ENCODE results near the gene PIK3C2A.

The PIK3C2A gene

GRCh38 chr11:17221968-17222367 lies 14.2 kb upstream of the PIK3C2A start:
- Histone ChIP-seq H3K4ac (ENCODE audit: low read depth, low read length) (no peak overlapping the region), H4K8ac (ENCODE audit: low read depth, low read length) (no peak overlapping the region), H4K12ac (ENCODE audit: low read depth, low read length) (no peak overlapping the region), H3K23ac (ENCODE audit: low read length) (no peak overlapping the region), H3K9me3 (ENCODE audit: insufficient read depth, low read depth, low read length) (no peaks in the 10 kb centered on the region), H3K36me3 (ENCODE audit: control insufficient read depth in 1 of 2, insufficient read depth in 2 of 2, low read length in 2 of 2) (no peaks in the 10 kb centered on the region), H3K4me3 (ENCODE audit: low read depth, low read length) (no peak overlapping the region), H3K4me2 (ENCODE audit: low read length) (no peak overlapping the region), H2BK120ac (ENCODE audit: insufficient read depth, low read length, poor library complexity) (no peak overlapping the region), H2AFZ (ENCODE audit: insufficient read depth, low read length, poor library complexity) (no peak overlapping the region), H2BK12ac (ENCODE audit: low read length) (no peak overlapping the region), H3K18ac (ENCODE audit: low read length) (no peak overlapping the region), H2BK5ac (ENCODE audit: low read depth, low read length, poor library complexity) (no peak overlapping the region), H3K9ac (ENCODE audit: low read length) (no peak overlapping the region), H3K27ac (ENCODE audit: low read depth, low read length) (no peak overlapping the region), H3K27me3 (ENCODE audit: insufficient read depth, low read length) (no peaks in the 10 kb centered on the region), H2AK5ac (ENCODE audit: low read length) (no peak overlapping the region), H3K79me1 (ENCODE audit: low read length) (no peaks in the 10 kb centered on the region), H4K91ac (ENCODE audit: low read depth, low read length) (no peak overlapping the region), H3K79me2 (ENCODE audit: control insufficient read depth, insufficient read depth, low read length, poor library complexity) (no peaks in the 10 kb centered on the region), H3K4me1 (ENCODE audit: control insufficient read depth in 1 of 2, insufficient read depth in 2 of 2, low read length in 2 of 2) (no peaks in the 10 kb centered on the region), H3K14ac (ENCODE audit: low read length) (no peak overlapping the region)
- no CpG with 5 or more reads among the region's 1 CpG for WGBS (ENCODE audit: extremely low coverage, insufficient coverage, insufficient read length)
- DNase-seq = peak; percentile 69 to 93

GRCh38 chr11:17219016-17219415 lies 11.2 kb upstream of the PIK3C2A start:
- Histone ChIP-seq H3K79me1 (ENCODE audit: low read length) (no peaks in the 10 kb centered on the region), H4K12ac (ENCODE audit: low read depth, low read length) (no peak overlapping the region), H3K36me3 (ENCODE audit: control insufficient read depth in 1 of 2, insufficient read depth in 2 of 2, low read length in 2 of 2) (no peaks in the 10 kb centered on the region), H3K79me2 (ENCODE audit: control insufficient read depth, insufficient read depth, low read length, poor library complexity) (no peaks in the 10 kb centered on the region), H3K9me3 (ENCODE audit: insufficient read depth, low read depth, low read length) (no peaks in the 10 kb centered on the region), H3K14ac (ENCODE audit: low read length) (no peak overlapping the region), H4K91ac (ENCODE audit: low read depth, low read length) (no peak overlapping the region), H4K8ac (ENCODE audit: low read depth, low read length) (no peak overlapping the region), H3K4me1 (ENCODE audit: control insufficient read depth in 1 of 2, insufficient read depth in 2 of 2, low read length in 2 of 2) (no peaks in the 10 kb centered on the region), H2BK120ac (ENCODE audit: insufficient read depth, low read length, poor library complexity) (no peak overlapping the region), H3K18ac (ENCODE audit: low read length) (no peak overlapping the region), H2BK12ac (ENCODE audit: low read length) (no peak overlapping the region), H2AFZ (ENCODE audit: insufficient read depth, low read length, poor library complexity) (no peak overlapping the region), H3K4me2 (ENCODE audit: low read length) (no peak overlapping the region), H3K27ac (ENCODE audit: low read depth, low read length) (no peak overlapping the region), H3K4ac (ENCODE audit: low read depth, low read length) (no peak overlapping the region), H2AK5ac (ENCODE audit: low read length) (no peak overlapping the region), H3K27me3 (ENCODE audit: insufficient read depth, low read length) (no peaks in the 10 kb centered on the region), H3K4me3 (ENCODE audit: low read depth, low read length) (no peak overlapping the region), H3K9ac (ENCODE audit: low read length) (no peak overlapping the region), H3K23ac (ENCODE audit: low read length) (no peak overlapping the region), H2BK5ac (ENCODE audit: low read depth, low read length, poor library complexity) (no peak overlapping the region)
- DNase-seq = peak; percentile 5 to 54
- WGBS (ENCODE audit: extremely low coverage, insufficient coverage, insufficient read length) = no CpG with 5 or more reads among the region's 2 CpGs

DNA sequence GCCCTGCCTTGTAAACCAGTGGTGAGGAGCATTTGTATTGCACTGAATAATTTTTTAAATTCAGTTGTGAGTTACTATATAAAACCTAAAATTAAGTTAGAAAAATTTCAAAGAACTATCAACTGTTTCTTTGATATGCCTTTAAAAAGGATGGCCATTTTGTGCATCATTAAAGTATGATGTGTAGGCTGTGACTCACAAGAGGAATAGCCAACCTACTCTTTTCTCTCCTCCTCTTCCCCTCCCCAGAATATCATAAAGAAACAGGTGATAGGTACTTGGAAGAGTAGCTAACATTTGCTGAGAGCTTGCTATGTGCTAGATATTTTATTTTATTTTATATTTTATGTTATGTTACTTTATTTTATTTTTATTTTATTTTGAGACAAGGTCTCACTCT lies 10.6 kb upstream of the PIK3C2A start:
- Histone ChIP-seq H3K4ac (ENCODE audit: low read depth, low read length) (no peak overlapping the region), H3K27me3 (ENCODE audit: insufficient read depth, low read length) (no peaks in the 10 kb centered on the region), H2AFZ (ENCODE audit: insufficient read depth, low read length, poor library complexity) (no peak overlapping the region), H3K4me2 (ENCODE audit: low read length) (no peak overlapping the region), H3K9me3 (ENCODE audit: insufficient read depth, low read depth, low read length) (no peaks in the 10 kb centered on the region), H3K23ac (ENCODE audit: low read length) (no peak overlapping the region), H3K27ac (ENCODE audit: low read depth, low read length) (no peak overlapping the region), H4K12ac (ENCODE audit: low read depth, low read length) (no peak overlapping the region), H3K4me3 (ENCODE audit: low read depth, low read length) (no peak overlapping the region), H2BK5ac (ENCODE audit: low read depth, low read length, poor library complexity) (no peak overlapping the region), H3K79me2 (ENCODE audit: control insufficient read depth, insufficient read depth, low read length, poor library complexity) (no peaks in the 10 kb centered on the region), H3K79me1 (ENCODE audit: low read length) (no peaks in the 10 kb centered on the region), H2AK5ac (ENCODE audit: low read length) (no peak overlapping the region), H4K8ac (ENCODE audit: low read depth, low read length) (no peak overlapping the region), H3K4me1 (ENCODE audit: control insufficient read depth in 1 of 2, insufficient read depth in 2 of 2, low read length in 2 of 2) (no peaks in the 10 kb centered on the region), H3K9ac (ENCODE audit: low read length) (no peak overlapping the region), H4K91ac (ENCODE audit: low read depth, low read length) (no peak overlapping the region), H2BK120ac (ENCODE audit: insufficient read depth, low read length, poor library complexity) (no peak overlapping the region), H2BK12ac (ENCODE audit: low read length) (no peak overlapping the region), H3K14ac (ENCODE audit: low read length) (no peak overlapping the region), H3K36me3 (ENCODE audit: control insufficient read depth in 1 of 2, insufficient read depth in 2 of 2, low read length in 2 of 2) (no peaks in the 10 kb centered on the region), H3K18ac (ENCODE audit: low read length) (no peak overlapping the region)
- DNase-seq = no peak

DNA sequence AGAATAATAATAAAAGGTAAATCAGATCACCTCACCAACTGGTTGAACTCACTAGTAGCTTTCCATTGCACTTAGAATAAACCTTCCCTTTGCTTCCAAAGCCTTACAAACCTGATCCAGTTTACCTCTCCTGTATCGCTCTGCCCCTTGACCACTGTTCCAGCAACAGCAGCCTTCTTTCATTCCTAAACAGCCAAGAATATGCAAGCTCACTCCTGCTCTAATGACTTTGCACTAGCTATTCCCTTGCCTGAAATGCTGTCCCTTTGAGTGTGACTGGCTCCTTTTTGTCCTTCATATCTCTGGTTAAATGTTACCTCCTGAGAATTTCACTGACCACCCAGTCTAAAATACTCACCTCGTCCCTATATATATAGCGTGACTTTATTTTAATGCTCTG lies 9.6 kb upstream of the PIK3C2A start:
- Histone ChIP-seq H2AK5ac (ENCODE audit: low read length) (no peak overlapping the region), H2BK5ac (ENCODE audit: low read depth, low read length, poor library complexity) (no peak overlapping the region), H4K12ac (ENCODE audit: low read depth, low read length) (no peak overlapping the region), H3K4me1 (ENCODE audit: control insufficient read depth in 1 of 2, insufficient read depth in 2 of 2, low read length in 2 of 2) (no peaks in the 10 kb centered on the region), H4K8ac (ENCODE audit: low read depth, low read length) (no peak overlapping the region), H3K79me2 (ENCODE audit: control insufficient read depth, insufficient read depth, low read length, poor library complexity) (no peaks in the 10 kb centered on the region), H3K18ac (ENCODE audit: low read length) (no peak overlapping the region), H3K4me3 (ENCODE audit: low read depth, low read length) (no peak overlapping the region), H3K27me3 (ENCODE audit: insufficient read depth, low read length) (no peaks in the 10 kb centered on the region), H3K23ac (ENCODE audit: low read length) (no peak overlapping the region), H3K27ac (ENCODE audit: low read depth, low read length) (no peak overlapping the region), H4K91ac (ENCODE audit: low read depth, low read length) (no peak overlapping the region), H3K4me2 (ENCODE audit: low read length) (no peak overlapping the region), H3K9me3 (ENCODE audit: insufficient read depth, low read depth, low read length) (no peaks in the 10 kb centered on the region), H3K79me1 (ENCODE audit: low read length) (no peaks in the 10 kb centered on the region), H2BK120ac (ENCODE audit: insufficient read depth, low read length, poor library complexity) (no peak overlapping the region), H3K9ac (ENCODE audit: low read length) (no peak overlapping the region), H3K14ac (ENCODE audit: low read length) (no peak overlapping the region), H2BK12ac (ENCODE audit: low read length) (no peak overlapping the region), H2AFZ (ENCODE audit: insufficient read depth, low read length, poor library complexity) (no peak overlapping the region), H3K36me3 (ENCODE audit: control insufficient read depth in 1 of 2, insufficient read depth in 2 of 2, low read length in 2 of 2) (no peaks in the 10 kb centered on the region), H3K4ac (ENCODE audit: low read depth, low read length) (no peak overlapping the region)
- DNase-seq = no peak
- WGBS (ENCODE audit: extremely low coverage, insufficient coverage, insufficient read length) = no CpG with 5 or more reads among the region's 3 CpGs

DNA sequence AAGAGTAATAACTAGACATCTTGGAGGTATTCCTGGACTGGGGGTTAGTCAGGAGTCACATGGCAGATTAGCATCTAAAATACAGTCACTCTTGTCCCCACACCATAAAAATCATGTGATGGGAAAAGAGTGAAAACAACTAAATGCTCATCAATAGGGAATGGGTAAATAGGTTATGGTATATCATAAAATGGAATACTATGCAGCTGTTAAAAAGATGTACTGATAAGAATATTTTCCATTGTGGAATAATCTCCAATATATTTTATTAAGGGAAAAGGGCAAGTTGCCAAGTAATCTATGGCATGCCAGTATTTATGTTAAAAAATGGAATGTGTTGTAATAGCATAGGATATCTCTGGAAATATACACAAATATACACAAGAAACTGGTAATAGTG lies 6.6 kb upstream of the PIK3C2A start:
- peaks cover 0 to 2% of the 10 kb centered on the region in 2 experiments for H3K4me1 ChIP-seq (ENCODE audit: control insufficient read depth in 1 of 2, insufficient read depth in 2 of 2, low read length in 2 of 2)
- no peak overlapping the region for H3K4me3 ChIP-seq (ENCODE audit: low read depth, low read length)
- DNase-seq = no peak
- no peaks in the 10 kb centered on the region for H3K36me3 ChIP-seq (ENCODE audit: control insufficient read depth in 1 of 2, insufficient read depth in 2 of 2, low read length in 2 of 2)
- no peak overlapping the region for H2BK5ac ChIP-seq (ENCODE audit: low read depth, low read length, poor library complexity)
- H3K18ac ChIP-seq (ENCODE audit: low read length) = no peak overlapping the region
- H4K91ac ChIP-seq (ENCODE audit: low read depth, low read length) = no peak overlapping the region
- H3K27me3 ChIP-seq (ENCODE audit: insufficient read depth, low read length) = no peaks in the 10 kb centered on the region
- H2AK5ac ChIP-seq (ENCODE audit: low read length) = no peak overlapping the region
- no peak overlapping the region for H4K12ac ChIP-seq (ENCODE audit: low read depth, low read length)
- no peak overlapping the region for H2AFZ ChIP-seq (ENCODE audit: insufficient read depth, low read length, poor library complexity)
- H3K9me3 ChIP-seq (ENCODE audit: insufficient read depth, low read depth, low read length) = no peaks in the 10 kb centered on the region
- no peak overlapping the region for H2BK120ac ChIP-seq (ENCODE audit: insufficient read depth, low read length, poor library complexity)
- no peak overlapping the region for H3K9ac ChIP-seq (ENCODE audit: low read length)
- no peak overlapping the region for H3K4ac ChIP-seq (ENCODE audit: low read depth, low read length)
- H3K14ac ChIP-seq (ENCODE audit: low read length) = no peak overlapping the region
- no peak overlapping the region for H4K8ac ChIP-seq (ENCODE audit: low read depth, low read length)
- H3K79me1 ChIP-seq (ENCODE audit: low read length) = no peaks in the 10 kb centered on the region
- no peaks in the 10 kb centered on the region for H3K79me2 ChIP-seq (ENCODE audit: control insufficient read depth, insufficient read depth, low read length, poor library complexity)
- no peak overlapping the region for H3K27ac ChIP-seq (ENCODE audit: low read depth, low read length)
- no peak overlapping the region for H3K4me2 ChIP-seq (ENCODE audit: low read length)
- no peak overlapping the region for H3K23ac ChIP-seq (ENCODE audit: low read length)
- no peak overlapping the region for H2BK12ac ChIP-seq (ENCODE audit: low read length)
